HEK293T (cell line): ENCODE data around the gene TNIP1.

Experiments
- CTCF ChIA-PET: fragments of 350-600 bp; formaldehyde crosslinking; extraction: SDS; loops from one replicate; lab custom pipeline; 2021; ENCODE audit warnings: antibody characterized with exemption, inconsistent platforms; lab: Yijun Ruan, JAX
- POLR2A ChIA-PET: fragments of 350-600 bp; formaldehyde crosslinking; extraction: SDS; loops from one replicate; lab custom pipeline; 2020; ENCODE audit warnings: antibody characterized with exemption, inconsistent platforms; lab: Yijun Ruan, JAX
- DNase-seq: peaks from one replicate; pipeline ENCODE4 v3.0.0; 2012; ENCODE audit warnings: mixed read lengths; ENCODE audit errors: extremely low spot score
- ARNT ChIP-seq: fragments of 450-650 bp; IDR thresholded peaks from 2 replicates; pipeline ENCODE4 v1.6.1; 2017; ENCODE audit warnings: mild to moderate bottlenecking
- BHLHE40 ChIP-seq: fragments of 450-650 bp; IDR thresholded peaks from 2 replicates; pipeline ENCODE4 v1.6.1; 2016; ENCODE audit warnings: mild to moderate bottlenecking, moderate library complexity, borderline replicate concordance
- CTBP1 ChIP-seq: fragments of 450-650 bp; IDR thresholded peaks from 2 replicates; pipeline ENCODE4 v1.6.1; 2016; ENCODE audit warnings: borderline replicate concordance
- ELF4 ChIP-seq: fragments of 450-650 bp; IDR thresholded peaks from 2 replicates; pipeline ENCODE4 v1.6.1; 2017; ENCODE audit warnings: antibody characterized with exemption
- FOXA1 ChIP-seq: fragments of 450-650 bp; IDR thresholded peaks from 2 replicates; pipeline ENCODE4 v1.6.1; 2016; ENCODE audit warnings: mild to moderate bottlenecking
- FOXK2 ChIP-seq: fragments of 450-650 bp; IDR thresholded peaks from 2 replicates; pipeline ENCODE4 v1.6.1; 2016; ENCODE audit warnings: mild to moderate bottlenecking
- FOXM1 ChIP-seq: fragments of 450-650 bp; IDR thresholded peaks from 2 replicates; pipeline ENCODE4 v1.6.1; 2017; ENCODE audit warnings: mild to moderate bottlenecking, borderline replicate concordance
- HDGF ChIP-seq: fragments of 450-650 bp; IDR thresholded peaks from 2 replicates; pipeline ENCODE4 v1.6.1; 2017; ENCODE audit warnings: antibody characterized with exemption, borderline replicate concordance
- L3MBTL2 ChIP-seq: fragments of 450-650 bp; conservative IDR thresholded peaks from 2 replicates; pipeline ENCODE4 v1.6.1; 2016; ENCODE audit warnings: mild to moderate bottlenecking
- LEF1 ChIP-seq: fragments of 450-650 bp; IDR thresholded peaks from 2 replicates; pipeline ENCODE4 v1.6.1; 2017; ENCODE audit warnings: mild to moderate bottlenecking, borderline replicate concordance
- NFRKB ChIP-seq: fragments of 450-650 bp; IDR thresholded peaks from 2 replicates; pipeline ENCODE4 v1.6.1; 2016; ENCODE audit warnings: mild to moderate bottlenecking, moderate library complexity
- PKNOX1 ChIP-seq: fragments of 450-650 bp; IDR thresholded peaks from 2 replicates; pipeline ENCODE4 v1.6.1; 2016
- SP1 ChIP-seq: fragments of 450-650 bp; IDR thresholded peaks from 2 replicates; pipeline ENCODE4 v1.6.1; 2017
- SUZ12 ChIP-seq: fragments of 450-650 bp; IDR thresholded peaks from 2 replicates; pipeline ENCODE4 v1.6.1; 2016; ENCODE audit warnings: mild to moderate bottlenecking
- TARDBP ChIP-seq: fragments of 450-650 bp; IDR thresholded peaks from 2 replicates; pipeline ENCODE4 v1.6.1; 2016
- ZNF384 ChIP-seq: fragments of 450-650 bp; IDR thresholded peaks from 2 replicates; pipeline ENCODE4 v1.6.1; 2016

The TNIP1 gene

GRCh38 chr5:151007430-151008209 is 73.2 kb downstream of the TNIP1 start:
- no peak for DNase-seq
- POLR2A ChIA-PET, result no interaction called here
- CTCF ChIA-PET, result interaction anchor here (0.6 kb wide), 1 partner anchor 12 kb away, joined by 3 read pairs; no protein-coding TSS in a partner anchor
- TF ChIP-seq NFRKB, result no peak
- no peak for TF ChIP-seq BHLHE40
- TF ChIP-seq FOXA1, result no peak
- no peak for TF ChIP-seq FOXM1
- TF ChIP-seq ELF4, result no peak
- TF ChIP-seq ZNF384, result no peak
- TF ChIP-seq CTBP1, result no peak
- TF ChIP-seq TARDBP, result no peak
- TF ChIP-seq HDGF, result no peak
- no peak for TF ChIP-seq SUZ12
- TF ChIP-seq LEF1, result no peak
- TF ChIP-seq ARNT, result no peak
- no peak for TF ChIP-seq SP1

- DNase-seq, result no peak
- TF ChIP-seq FOXM1, result no peak
- no peak for TF ChIP-seq PKNOX1
- no peak for TF ChIP-seq ELF4
- TF ChIP-seq LEF1, result no peak
- TF ChIP-seq L3MBTL2, result no peak
- no peak for TF ChIP-seq HDGF
- CTCF ChIA-PET, result no interaction called here
- POLR2A ChIA-PET, result no interaction called here
Measured at GRCh38 chr5:151006704-151007334, 74.0 kb downstream of the TNIP1 start.

- TF ChIP-seq FOXM1, result no peak
- TF ChIP-seq NFRKB, result no peak
- no peak for TF ChIP-seq ZNF384
- TF ChIP-seq TARDBP, result no peak
- no peak for TF ChIP-seq L3MBTL2
- no peak for TF ChIP-seq PKNOX1
- TF ChIP-seq BHLHE40, result no peak
- TF ChIP-seq ARNT, result no peak
- TF ChIP-seq CTBP1, result no peak
- no peak for TF ChIP-seq LEF1
- TF ChIP-seq SP1, result no peak
- TF ChIP-seq SUZ12, result no peak
- no peak for TF ChIP-seq ELF4
- no peak for TF ChIP-seq HDGF
- no peak for TF ChIP-seq FOXK2
- TF ChIP-seq FOXA1, result no peak
- no peak for DNase-seq
- ChIA-PET CTCF (no interaction called here), POLR2A (no interaction called here)
Measured at GRCh38 chr5:151005950-151006576, 74.8 kb downstream of the TNIP1 start.

- TF ChIP-seq FOXM1 (no peak), ELF4 (no peak), ZNF384 (no peak), HDGF (no peak), FOXK2 (no peak), PKNOX1 (no peak), FOXA1 (no peak), CTBP1 (no peak), TARDBP (no peak), SUZ12 (no peak), ARNT (no peak)
- POLR2A ChIA-PET, result no interaction called here
- CTCF ChIA-PET, result no interaction called here
- no peak for DNase-seq
Measured at GRCh38 chr5:151005187-151005949, 75.5 kb downstream of the TNIP1 start.

- TF ChIP-seq TARDBP (no peak), PKNOX1 (no peak), ZNF384 (no peak), FOXK2 (no peak), BHLHE40 (no peak), FOXM1 (no peak), LEF1 (no peak), SP1 (no peak), ELF4 (no peak), CTBP1 (no peak), ARNT (no peak), FOXA1 (no peak), NFRKB (no peak), L3MBTL2 (no peak), SUZ12 (no peak), HDGF (no peak)
- no peak for DNase-seq
- CTCF ChIA-PET, result no interaction called here
- POLR2A ChIA-PET, result no interaction called here
Measured at GRCh38 chr5:151004499-151004898, 76.3 kb downstream of the TNIP1 start.
